HG03457 (cell line): ENCODE results near the gene VIT.

ENCODE experiments used
- ATAC-seq: cut with Tn5 transposase; IDR thresholded peaks from one replicate; pipeline ENCODE4 v1.9.1; 2021; ENCODE audit warnings: moderate number of reproducible peaks; ENCODE audit not compliant: unreplicated experiment

Gene VIT

GRCh38 chr2:36708041-36708741 is 11.7 kb downstream of the VIT start:
- ATAC-seq: no peak

DNA sequence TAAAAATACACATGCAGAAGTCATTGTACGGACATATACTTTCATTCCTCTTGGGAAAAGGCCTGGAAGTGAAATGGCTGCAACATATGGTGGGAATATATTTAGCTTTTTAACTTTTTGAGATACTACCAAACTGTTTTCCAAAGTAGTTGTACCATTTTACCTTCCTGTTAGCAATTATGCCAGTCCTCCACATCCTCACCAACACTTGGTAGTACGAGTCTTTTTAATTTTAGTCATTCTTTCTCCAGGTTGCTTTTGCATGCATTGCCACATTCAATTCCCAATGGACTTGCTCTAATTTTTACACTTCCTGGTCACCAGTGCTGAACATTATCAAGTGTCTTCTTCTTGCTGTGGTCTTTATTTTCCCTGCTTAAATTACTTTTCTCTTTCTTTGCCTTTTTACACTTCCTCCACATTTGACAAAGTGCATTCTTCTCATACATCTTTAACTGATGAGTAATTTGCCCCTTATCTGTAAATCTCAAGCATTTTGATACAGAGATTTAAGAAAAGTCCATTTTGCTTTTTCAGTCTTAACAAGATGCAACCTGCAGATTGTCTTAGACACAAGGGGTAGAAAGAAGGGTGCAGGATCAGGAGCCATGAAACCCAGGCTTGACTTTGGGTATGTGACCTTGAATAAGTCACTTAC is 14.5 kb downstream of the VIT start:
- ATAC-seq: no peak

- no peak for ATAC-seq
Measured at GRCh38 chr2:36711741-36712314, 15.3 kb downstream of the VIT start.

DNA sequence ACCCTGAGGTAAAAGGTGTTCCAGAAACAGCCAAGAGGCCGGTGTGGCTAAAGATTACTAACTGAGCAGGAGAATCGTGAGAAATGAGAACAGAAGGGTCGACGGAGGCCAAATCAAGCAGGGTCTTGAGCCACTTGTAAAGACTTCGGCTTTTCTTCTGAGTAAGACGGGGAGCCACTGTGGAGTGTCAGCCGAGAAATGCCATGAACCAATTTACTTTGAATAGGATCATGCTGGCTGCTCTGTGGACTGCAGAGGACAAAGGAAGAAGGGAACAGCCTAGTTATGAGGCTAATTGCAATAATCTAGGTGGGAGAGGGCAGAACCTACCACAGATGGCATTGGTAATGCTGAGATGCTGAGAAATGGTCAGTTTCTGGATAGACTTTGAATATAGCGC is 16.8 kb downstream of the VIT start:
- no peak for ATAC-seq

DNA sequence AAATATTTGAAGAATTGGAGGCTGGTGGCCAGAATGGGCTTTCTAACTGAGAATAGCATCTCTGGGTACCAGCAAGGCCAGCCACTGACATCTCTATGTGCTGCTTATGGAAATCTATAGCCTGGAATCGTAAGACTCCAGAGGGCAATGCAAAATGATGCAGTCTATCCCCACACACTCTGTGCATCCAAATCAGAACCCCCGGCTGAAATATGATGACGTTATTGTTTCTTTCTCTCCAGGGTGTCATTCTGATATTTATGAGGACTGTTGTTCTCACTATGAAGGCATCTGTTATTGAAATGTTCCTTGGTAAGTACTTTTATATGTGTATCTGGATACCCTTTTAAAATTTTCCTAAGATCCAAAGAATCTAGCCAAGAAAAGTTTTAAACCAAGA is 19.6 kb downstream of the VIT start:
- no peak for ATAC-seq

DNA sequence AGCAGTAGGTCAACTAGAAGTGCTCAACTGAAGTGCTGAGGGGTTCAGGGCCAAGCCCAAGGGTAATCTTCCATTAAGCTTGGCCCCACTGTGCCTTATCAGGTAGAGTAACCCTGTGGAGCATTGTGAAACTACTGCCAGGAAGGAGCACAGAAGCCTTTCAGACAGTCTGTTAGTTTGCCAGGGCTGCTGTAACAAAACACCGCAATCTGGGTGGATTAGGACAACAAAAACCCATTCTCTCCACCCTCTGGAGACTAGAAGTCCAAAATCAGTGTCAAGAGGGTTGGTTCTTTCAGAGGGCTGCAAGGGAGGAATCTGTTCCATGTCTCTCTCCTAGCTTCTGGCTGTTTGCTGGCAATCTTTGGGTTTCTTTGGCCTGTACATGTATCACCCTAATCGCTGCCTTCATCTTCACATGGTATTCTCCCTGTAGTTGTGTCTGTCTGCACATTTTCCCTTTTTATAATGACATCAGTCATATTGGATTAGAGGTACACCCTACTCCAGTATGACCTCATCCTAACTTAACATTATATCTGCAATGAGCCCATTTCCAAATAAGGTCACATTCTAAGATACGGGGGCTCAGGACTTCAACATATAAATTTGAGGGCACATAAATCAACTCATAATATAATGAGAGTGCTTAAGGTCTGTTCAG is 21.2 kb downstream of the VIT start:
- ATAC-seq: no peak

GRCh38 chr2:36727550-36727949 is 31.0 kb downstream of the VIT start:
- ATAC-seq: no peak

DNA sequence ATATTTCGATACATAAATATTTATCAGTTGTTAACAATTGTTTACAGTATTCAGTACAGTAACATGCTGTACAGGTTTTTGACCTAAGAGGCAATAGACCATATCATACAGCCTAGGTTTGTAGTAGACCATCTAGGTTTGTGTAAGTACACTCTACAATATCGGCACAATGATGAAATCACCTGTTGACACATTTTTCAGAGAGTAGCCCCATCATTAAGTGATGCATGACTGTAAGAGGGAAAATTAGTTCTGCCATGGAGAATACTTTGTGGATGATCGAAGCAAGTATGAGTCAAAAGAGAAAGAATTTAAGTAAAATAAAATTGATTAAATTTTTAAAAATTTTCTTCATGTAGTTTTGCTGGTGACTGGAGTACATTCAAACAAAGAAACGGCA is 32.6 kb downstream of the VIT start:
- ATAC-seq: no peak

DNA sequence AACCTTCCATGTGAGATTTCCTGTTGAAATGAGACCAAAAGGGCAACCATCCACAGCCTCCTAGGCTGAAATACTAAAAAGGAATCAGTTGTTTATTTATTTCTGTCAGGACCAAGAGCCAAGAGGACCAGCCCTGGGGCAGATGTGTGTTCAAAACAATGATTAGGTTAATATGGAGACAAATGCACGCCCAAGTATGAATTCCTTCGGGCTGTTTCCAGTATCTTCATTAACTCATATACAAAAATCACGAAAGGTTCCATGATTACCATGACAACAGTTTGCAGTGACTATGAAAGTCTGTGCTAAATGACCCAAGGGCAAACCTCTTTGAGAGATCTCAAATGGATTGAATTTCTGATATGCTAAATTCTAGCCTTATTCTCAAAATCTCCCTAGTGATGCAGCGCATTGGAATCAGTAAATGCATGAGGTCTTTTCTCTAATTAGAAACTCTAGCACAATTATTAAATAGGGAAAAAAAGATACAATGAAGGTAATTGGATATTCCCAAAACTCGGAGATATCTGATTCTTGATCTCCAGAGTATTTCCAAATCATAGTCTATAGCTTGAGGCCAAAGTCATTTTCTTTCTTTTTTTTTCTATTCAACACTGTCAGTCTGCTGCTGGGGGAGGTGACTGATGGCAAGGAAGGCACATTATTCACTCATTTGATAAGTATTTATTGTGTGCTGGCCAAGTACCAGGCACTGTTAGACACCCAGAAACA is 35.6 kb downstream of the VIT start:
- ATAC-seq: no peak

GRCh38 chr2:36732673-36733036 is 36.1 kb downstream of the VIT start:
- ATAC-seq: no peak

DNA sequence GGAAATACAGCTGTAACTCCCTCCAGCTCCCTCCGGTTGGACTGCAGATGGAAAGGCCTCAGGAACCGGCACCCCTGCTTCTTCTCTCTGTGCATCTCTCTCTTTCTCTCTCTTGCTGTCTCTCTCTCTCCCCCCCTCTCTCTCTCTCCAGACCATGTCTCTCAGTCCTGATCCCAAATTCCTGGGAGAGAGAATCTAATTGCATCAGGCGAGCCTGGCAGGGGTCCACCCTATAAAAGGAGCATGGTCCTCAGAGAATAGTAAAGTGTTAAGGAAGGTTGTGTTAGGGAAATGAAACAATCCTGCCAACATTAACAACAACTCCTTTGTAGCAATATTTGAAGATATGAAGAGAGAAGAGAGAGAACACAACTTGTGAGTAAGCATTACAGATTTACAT is 36.7 kb downstream of the VIT start:
- no peak for ATAC-seq

- ATAC-seq: no peak
Measured at GRCh38 chr2:36734304-36734703, 37.8 kb downstream of the VIT start.

DNA sequence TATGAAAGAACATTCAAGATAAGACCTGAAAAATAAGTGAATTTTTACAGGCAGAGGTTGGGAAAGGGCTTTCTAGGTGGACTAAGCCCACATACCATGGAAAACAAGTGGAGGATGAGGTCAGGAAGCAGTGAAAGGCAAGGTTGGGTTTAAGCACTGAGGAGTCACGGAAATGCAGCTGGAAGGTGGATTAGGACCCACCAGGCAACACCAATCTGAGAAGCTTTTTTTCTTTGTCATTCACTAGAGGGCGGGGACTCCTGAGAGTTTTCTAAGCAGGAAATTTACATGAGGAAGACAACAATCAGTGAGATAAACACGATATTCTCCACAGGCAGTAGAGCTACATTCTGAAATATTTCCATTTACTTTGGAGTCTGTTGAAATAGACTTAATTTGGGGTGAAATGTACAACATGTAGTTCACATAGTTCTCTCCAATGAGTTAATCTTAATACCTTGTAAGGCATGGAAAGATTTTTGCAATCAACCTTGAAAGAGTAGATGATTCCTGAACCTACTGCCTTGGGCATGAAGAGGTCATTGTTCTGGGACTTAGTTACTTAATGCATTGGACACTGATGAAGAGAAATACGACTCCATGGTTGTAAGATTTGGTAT is 40.7 kb downstream of the VIT start:
- no peak for ATAC-seq

DNA sequence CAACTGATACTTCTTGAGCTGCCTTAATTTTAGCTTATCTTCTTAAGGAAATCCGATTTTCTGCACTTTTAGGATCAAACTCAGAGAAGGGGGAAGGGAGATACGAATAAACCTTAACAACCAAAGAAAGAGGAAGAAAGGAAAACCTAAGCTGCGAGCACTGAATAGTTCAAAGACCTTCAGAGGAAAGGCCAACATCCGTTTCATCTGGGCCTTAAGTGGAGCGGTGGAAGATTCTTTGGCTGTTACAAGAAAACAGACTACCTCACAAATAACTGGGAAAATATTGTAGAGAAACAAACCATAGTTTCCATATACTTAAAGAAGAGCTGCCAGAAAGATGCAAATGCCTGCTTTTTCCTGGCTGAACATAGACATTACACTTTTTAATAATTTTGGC is 43.6 kb downstream of the VIT start:
- no peak for ATAC-seq

- no peak for ATAC-seq
Measured at GRCh38 chr2:36741188-36741837, 44.8 kb downstream of the VIT start.

- no peak for ATAC-seq
Measured at GRCh38 chr2:36743954-36744353, 47.4 kb downstream of the VIT start.

- ATAC-seq: no peak
Measured at GRCh38 chr2:36748166-36748565, 51.7 kb downstream of the VIT start.

DNA sequence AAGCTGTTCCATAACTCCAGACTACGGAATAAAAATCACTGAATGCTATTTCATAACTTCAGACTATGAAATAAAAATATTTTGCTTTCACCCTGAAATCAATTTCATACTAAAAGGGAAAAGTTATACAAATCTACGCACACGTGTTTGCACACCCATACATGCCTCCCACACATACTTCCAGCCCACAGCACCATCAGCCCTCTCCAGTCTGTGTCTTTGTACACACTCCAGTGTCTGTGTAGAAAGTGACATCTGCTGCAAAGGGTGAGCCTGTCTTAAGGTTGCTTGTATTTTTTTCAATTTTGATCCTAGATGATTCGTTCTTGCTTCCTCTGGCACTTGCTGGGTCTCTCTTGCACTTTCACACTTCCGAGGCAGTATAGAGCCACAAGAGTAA is 53.6 kb downstream of the VIT start:
- no peak for ATAC-seq

- ATAC-seq: no peak
Measured at GRCh38 chr2:36753706-36754221, 57.3 kb downstream of the VIT start.

DNA sequence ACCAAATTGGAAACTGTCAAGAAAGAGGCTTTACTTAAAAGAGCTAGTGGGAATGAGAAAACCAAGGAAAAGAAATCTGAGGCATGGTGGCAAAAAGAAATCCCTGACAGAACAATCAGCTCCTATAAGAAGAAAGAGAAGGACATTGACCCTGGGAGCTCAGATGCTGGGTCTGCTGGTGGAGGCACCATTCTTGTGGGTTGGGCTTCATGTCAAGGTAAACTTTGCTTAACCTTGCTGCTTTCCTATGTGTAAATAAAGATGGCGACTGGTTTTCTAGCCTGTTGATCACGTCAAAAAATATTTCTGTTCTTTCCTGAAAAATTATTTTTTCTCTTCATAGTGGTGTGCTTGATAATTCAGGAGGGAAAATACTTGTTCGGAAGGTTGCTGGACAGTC is 58.1 kb downstream of the VIT start:
- ATAC-seq: no peak
